Mesodermal cell (in vitro differentiated cells): Measurements from ENCODE around the gene DNAH17.
"Not testable (repeated sequence)": the region's sequence is repeated elsewhere in the genome, so short reads cannot be mapped to it uniquely, and the experiment has no call there.

ENCODE experiments used
- H3K27ac ChIP-seq: 2 replicates; pipeline ENCODE4 v1.7.0; 2013; ENCODE audit warnings: mild to moderate bottlenecking, low read depth, low read length, moderate library complexity; ENCODE audit not compliant: severe bottlenecking
- H3K36me3 ChIP-seq: 2 replicates; pipeline ENCODE4 v1.7.1; 2013; ENCODE audit warnings: mild to moderate bottlenecking, low read length, moderate library complexity; ENCODE audit not compliant: control insufficient read depth, insufficient read depth
- H3K4me1 ChIP-seq: one replicate; pipeline ENCODE4 v1.7.1; 2013; ENCODE audit warnings: mild to moderate bottlenecking, low read length; ENCODE audit not compliant: insufficient read depth, control insufficient read depth, poor library complexity, severe bottlenecking
- H3K4me3 ChIP-seq: 2 replicates; pipeline ENCODE4 v1.7.0; 2013; ENCODE audit warnings: low read length, control low read depth, mild to moderate bottlenecking; ENCODE audit not compliant: insufficient read depth, poor library complexity, severe bottlenecking; ENCODE audit errors: extremely low read depth
- H3K9me3 ChIP-seq: 2 replicates; pipeline ENCODE4 v1.7.1; 2013; ENCODE audit warnings: mild to moderate bottlenecking, low read length, moderate library complexity; ENCODE audit not compliant: control insufficient read depth
- WGBS, 2 experiments: methylation state at CpG; one replicate each; pipeline ENCODE4 v1.1.5; 2013; ENCODE audit warnings: missing lambda C conversion rate in 2 of 2; ENCODE audit not compliant: insufficient coverage in 2 of 2; 5-methylcytosine and 5-hydroxymethylcytosine counted together

Gene DNAH17

DNA sequence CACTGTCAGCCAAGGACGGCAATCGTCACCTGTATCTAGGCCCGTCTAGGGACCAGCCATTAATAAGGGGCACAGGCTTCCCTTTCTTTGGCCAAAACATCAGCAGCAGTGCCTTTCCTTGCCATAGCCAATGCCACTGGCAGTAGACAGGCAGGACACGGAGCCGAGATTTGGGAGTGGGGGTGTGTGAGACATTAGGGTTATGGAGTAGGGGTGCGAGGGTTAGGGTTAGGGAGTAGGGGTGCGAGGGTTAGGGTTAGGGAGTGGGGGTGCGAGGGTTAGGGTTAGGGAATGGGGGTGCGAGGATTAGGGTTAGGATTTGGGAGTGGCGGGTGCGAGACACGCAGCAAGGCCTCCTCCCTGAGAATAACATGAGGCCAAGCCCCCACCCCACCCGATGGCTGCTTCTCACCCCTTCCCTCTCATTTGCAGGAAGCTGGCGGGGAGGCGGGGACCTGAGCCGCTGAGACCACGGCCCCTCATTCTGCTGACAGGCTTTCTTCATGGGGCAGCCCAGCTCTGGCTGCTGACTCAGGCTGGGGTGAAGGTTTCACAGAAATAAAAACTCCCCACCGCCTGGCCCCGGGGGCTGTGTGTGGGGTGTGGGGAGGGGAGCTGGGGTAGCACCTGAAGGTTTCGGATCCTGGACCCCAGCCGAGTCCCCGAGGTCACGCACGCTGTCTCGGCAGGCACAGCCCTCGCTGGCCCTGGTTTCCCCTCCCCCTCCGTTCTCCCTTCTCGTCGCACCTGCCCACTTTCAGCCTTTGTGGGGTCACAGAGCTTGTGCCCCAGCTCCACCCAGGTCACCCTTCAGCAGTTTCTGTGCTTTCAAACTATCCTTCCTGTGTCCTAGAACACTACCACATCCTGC is 104.9 kb downstream of the DNAH17 start:
- no peak overlapping the region for H3K27ac ChIP-seq
- no peaks in the 10 kb centered on the region for H3K36me3 ChIP-seq
- H3K9me3 ChIP-seq: no peaks in the 10 kb centered on the region
- no peaks in the 10 kb centered on the region for H3K4me1 ChIP-seq
- WGBS, 2 experiments: 78 to 81% methylated on average over 10 to 25 of the region's 29 CpGs
- no peak overlapping the region for H3K4me3 ChIP-seq

- WGBS, 2 experiments: 91 to 95% methylated on average over 10 to 12 of the region's 12 CpGs
Measured at GRCh38 chr17:78471635-78472034, 105.6 kb downstream of the DNAH17 start.

GRCh38 chr17:78469443-78469842 is 107.8 kb downstream of the DNAH17 start:
- no peaks in the 10 kb centered on the region for H3K36me3 ChIP-seq
- H3K27ac ChIP-seq: no peak overlapping the region
- no peaks in the 10 kb centered on the region for H3K9me3 ChIP-seq
- no peaks in the 10 kb centered on the region for H3K4me1 ChIP-seq
- H3K4me3 ChIP-seq: no peak overlapping the region
- 93 to 96% methylated on average over 7 of the region's 7 CpGs for WGBS, 2 experiments

More at GRCh38 chr17:78471635-78472034, 105.6 kb downstream of the DNAH17 start:
- no peaks in the 10 kb centered on the region for H3K4me1 ChIP-seq
- H3K27ac ChIP-seq: no peak overlapping the region
- H3K9me3 ChIP-seq: no peaks in the 10 kb centered on the region
- no peaks in the 10 kb centered on the region for H3K36me3 ChIP-seq
- no peak overlapping the region for H3K4me3 ChIP-seq

DNA sequence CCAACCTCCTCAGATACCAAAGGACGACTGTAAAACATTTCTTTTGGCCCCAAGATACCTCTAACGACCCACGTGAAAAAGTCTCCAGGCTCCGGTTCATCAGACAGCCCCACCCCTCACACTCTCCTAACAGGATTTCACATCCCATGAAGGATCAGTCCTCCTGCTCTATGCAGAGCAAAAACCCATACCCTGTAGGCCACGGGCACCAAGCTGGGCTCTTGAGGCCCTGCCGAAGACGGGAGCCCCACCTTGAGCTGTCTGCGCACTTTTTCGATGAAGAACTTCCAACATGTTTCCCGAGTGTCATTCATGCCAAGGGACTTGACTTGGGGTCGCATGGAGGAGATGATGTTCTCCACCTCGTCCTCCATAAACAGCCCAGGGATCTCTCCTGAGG is 108.8 kb downstream of the DNAH17 start:
- Histone ChIP-seq H3K36me3 (no peaks in the 10 kb centered on the region), H3K9me3 (no peaks in the 10 kb centered on the region), H3K27ac (no peak overlapping the region), H3K4me1 (no peaks in the 10 kb centered on the region), H3K4me3 (no peak overlapping the region)
- WGBS, 2 experiments: 89 to 93% methylated on average over 12 of the region's 12 CpGs

DNA sequence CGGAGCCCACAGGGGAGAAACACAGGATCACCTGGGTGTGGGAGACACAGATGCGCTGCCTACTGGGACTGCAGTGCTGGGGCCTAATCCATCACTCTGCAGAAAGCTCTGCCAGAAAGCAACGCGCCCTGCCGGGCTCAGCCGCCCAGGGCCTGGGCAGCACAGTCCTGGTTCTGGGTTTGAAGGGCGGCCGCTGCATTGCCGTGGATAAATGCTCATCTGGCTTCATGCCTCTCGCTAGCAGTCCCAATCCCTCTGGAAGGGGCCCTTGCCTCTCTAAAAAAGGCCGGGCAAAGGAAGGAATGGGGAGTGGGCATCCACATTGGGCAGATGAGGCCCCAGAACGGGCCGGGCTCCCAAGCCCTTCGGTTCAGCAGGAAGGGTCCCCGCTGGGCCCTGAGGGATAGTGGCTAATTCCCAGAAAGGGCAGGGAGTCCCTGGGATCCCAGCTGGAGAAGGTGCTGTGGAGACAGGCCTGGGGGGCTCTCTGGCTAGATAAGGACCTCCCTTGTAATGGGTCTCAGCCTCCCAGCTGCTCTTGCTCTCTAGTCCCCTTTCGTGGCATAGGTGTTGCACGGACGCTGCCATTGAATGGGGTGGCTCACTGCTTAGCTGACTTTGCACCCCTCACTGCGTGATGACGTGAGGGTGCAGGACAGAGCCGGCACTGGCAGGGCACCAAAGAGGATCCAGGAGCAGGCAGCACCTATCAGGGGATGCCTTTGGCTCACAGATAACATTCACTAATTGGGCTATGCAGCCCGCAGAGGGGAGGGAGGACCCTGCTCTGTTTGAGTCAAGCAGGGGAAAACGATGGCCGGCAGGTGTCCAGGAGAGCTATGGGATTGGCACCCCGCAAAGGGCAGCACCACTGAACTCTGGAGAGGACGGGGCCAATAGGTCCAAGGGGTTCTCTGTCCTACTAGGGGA is 110.1 kb downstream of the DNAH17 start:
- Histone ChIP-seq H3K36me3 (no peaks in the 10 kb centered on the region), H3K9me3 (no peaks in the 10 kb centered on the region)
- 91 to 94% methylated on average over 23 to 25 of the region's 26 CpGs for whole genome bisulfite sequencing, 2 experiments

GRCh38 chr17:78466109-78466785 is 110.9 kb downstream of the DNAH17 start:
- not testable (repeated sequence) for H3K27ac ChIP-seq, H3K9me3 ChIP-seq, H3K36me3 ChIP-seq, H3K4me1 ChIP-seq, H3K4me3 ChIP-seq
- WGBS, 2 experiments: 86 to 89% methylated on average over 15 of the region's 19 CpGs

More for the DNA sequence above, 110.1 kb downstream of the DNAH17 start:
- Histone ChIP-seq H3K4me3 (no peak overlapping the region), H3K4me1 (no peaks in the 10 kb centered on the region), H3K27ac (no peak overlapping the region)

- H3K9me3 ChIP-seq: no peaks in the 10 kb centered on the region
- H3K4me1 ChIP-seq: no peaks in the 10 kb centered on the region
- WGBS, 2 experiments: 74 to 75% methylated on average over 3 to 6 of the region's 8 CpGs
- H3K27ac ChIP-seq: no peak overlapping the region
- no peak overlapping the region for H3K4me3 ChIP-seq
- no peaks in the 10 kb centered on the region for H3K36me3 ChIP-seq
Measured at GRCh38 chr17:78462148-78462547, 115.0 kb downstream of the DNAH17 start.

GRCh38 chr17:78461799-78462053 is 115.5 kb downstream of the DNAH17 start:
- WGBS, 2 experiments: 94 to 100% methylated on average over 3 to 5 of the region's 6 CpGs
- H3K36me3 ChIP-seq: no peaks in the 10 kb centered on the region
- H3K9me3 ChIP-seq: no peaks in the 10 kb centered on the region
- H3K4me1 ChIP-seq: no peaks in the 10 kb centered on the region
- no peak overlapping the region for H3K27ac ChIP-seq
- H3K4me3 ChIP-seq: no peak overlapping the region

DNA sequence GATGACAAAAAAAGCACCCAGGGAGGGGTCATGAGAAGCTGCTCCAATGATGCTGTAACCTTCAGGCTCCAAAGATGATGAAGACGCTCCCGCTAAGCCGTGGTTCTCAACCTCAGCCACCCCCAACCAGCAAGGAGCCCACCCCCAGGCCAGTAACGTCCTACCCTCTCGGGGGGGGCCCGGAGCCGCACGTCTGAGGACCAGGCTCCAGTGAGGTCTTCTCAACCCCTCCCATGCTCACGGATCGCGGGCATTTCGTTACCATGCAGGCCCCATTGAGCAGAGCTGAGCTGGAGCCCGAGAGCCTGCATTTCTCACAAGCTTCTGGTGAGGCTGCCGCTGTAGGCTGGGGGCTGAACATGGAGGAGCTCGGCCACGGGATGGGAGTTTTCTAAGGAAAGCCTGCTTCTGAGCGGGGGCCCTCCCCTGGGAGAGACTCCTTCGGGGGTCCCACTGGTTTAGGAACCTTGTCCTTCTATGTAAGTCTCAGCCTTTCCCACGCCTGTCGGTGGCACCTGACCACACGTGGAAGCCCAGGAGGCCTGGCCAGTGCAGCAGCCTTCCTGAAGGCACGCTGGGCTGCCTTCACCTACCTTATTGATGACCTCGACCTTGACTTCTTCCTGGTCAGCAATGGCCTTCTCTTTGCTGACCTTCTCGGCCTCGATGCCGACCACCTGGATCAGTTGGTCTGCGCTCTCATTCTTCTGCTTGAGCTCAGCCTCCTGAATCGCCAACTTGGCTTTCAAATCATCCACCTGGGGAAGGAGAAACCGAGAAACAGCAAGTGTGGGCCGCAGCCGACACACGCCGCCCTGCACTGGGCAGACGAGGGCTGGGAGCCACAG is 116.0 kb downstream of the DNAH17 start:
- Histone ChIP-seq H3K36me3 (no peaks in the 10 kb centered on the region), H3K4me3 (no peak overlapping the region), H3K27ac (no peak overlapping the region), H3K4me1 (no peaks in the 10 kb centered on the region), H3K9me3 (no peaks in the 10 kb centered on the region)
- 91 to 95% methylated on average over 28 to 33 of the region's 34 CpGs for WGBS, 2 experiments

DNA sequence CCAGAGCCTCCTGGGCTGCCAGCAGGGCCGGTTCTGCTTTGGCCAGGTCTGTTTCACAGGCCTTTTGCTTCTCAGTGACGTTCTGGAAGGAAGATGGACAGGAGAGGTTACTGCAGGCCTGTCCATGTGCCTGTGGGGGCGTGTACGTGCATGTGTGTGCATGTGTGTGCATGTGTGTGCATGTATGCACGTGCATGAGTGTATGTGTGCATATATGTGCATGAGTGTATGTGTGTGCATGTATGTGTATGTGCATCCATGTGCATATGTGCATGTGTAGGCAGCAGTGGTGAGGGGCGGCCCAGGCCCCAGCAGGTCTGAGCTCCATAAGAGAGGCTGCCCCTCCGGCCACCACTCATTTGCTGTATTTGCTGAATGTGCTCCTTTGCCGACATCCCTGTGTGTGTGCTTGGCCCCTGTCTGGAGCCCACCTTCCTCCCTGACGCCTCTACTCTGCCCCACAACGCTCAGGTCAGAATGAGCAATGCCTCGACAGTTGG is 117.0 kb downstream of the DNAH17 start:
- WGBS, 2 experiments: 83 to 85% methylated on average over 9 to 11 of the region's 11 CpGs
- no peaks in the 10 kb centered on the region for H3K36me3 ChIP-seq
- no peak overlapping the region for H3K4me3 ChIP-seq
- H3K9me3 ChIP-seq: no peaks in the 10 kb centered on the region
- H3K4me1 ChIP-seq: no peaks in the 10 kb centered on the region
- no peak overlapping the region for H3K27ac ChIP-seq
